DOHH2 (cell line): ENCODE results near the gene NAA25.
"Not testable (repeated sequence)": the region's sequence is repeated elsewhere in the genome, so short reads cannot be mapped to it uniquely, and the experiment has no call there.

ENCODE experiments used
- H3F3A ChIP-seq: fragments of 200-600 bp; sonication (generic), shearing (Covaris generic); 2 replicates; pipeline ENCODE4 v1.6.0; 2016; ENCODE audit warnings: antibody characterized with exemption, mild to moderate bottlenecking; ENCODE audit not compliant: control insufficient read depth, insufficient read depth
- H3K27ac ChIP-seq: fragments of 200-600 bp; sonication (generic); 2 replicates; pipeline ENCODE4 v1.5.1; 2014; ENCODE audit warnings: low read depth, mild to moderate bottlenecking, low read length, moderate library complexity
- H3K27me3 ChIP-seq: fragments of 200-600 bp; sonication (generic); 2 replicates; pipeline ENCODE4 v1.6.1; 2014; ENCODE audit warnings: mild to moderate bottlenecking, low read length, mixed read lengths; ENCODE audit not compliant: control insufficient read depth
- H3K36me3 ChIP-seq: fragments of 200-600 bp; sonication (generic); 2 replicates; pipeline ENCODE4 v1.6.1; 2014; ENCODE audit warnings: mild to moderate bottlenecking, low read length, moderate library complexity, mixed read lengths; ENCODE audit not compliant: control insufficient read depth
- H3K4me1 ChIP-seq: fragments of 200-600 bp; sonication (generic); 2 replicates; pipeline ENCODE4 v1.6.1; 2014; ENCODE audit warnings: mild to moderate bottlenecking, low read length, mixed read lengths; ENCODE audit not compliant: control insufficient read depth
- H3K4me2 ChIP-seq: fragments of 200-600 bp; sonication (generic); 2 replicates; pipeline ENCODE4 v1.6.0; 2014; ENCODE audit warnings: mild to moderate bottlenecking, low read length, moderate library complexity
- H3K4me3 ChIP-seq: fragments of 200-600 bp; sonication (generic); 2 replicates; pipeline ENCODE4 v1.5.1; 2014; ENCODE audit warnings: mild to moderate bottlenecking, low read length, mixed read lengths
- H3K79me2 ChIP-seq: fragments of 200-600 bp; sonication (generic); 2 replicates; pipeline ENCODE4 v1.6.1; 2014; ENCODE audit warnings: mild to moderate bottlenecking, low read length, mixed read lengths; ENCODE audit not compliant: control insufficient read depth
- H3K9me2 ChIP-seq: fragments of 200-600 bp; sonication (generic); replicated peaks from 2 replicates; pipeline ENCODE4 v1.6.1; 2014; ENCODE audit warnings: mild to moderate bottlenecking, low read length, mixed read lengths; ENCODE audit not compliant: control insufficient read depth
- H3K9me3 ChIP-seq: fragments of 200-600 bp; sonication (generic); 2 replicates; pipeline ENCODE4 v1.6.1; 2014; ENCODE audit warnings: antibody characterized with exemption, low read length, mixed read lengths; ENCODE audit not compliant: control insufficient read depth, insufficient read depth
- H4K20me1 ChIP-seq: fragments of 200-600 bp; sonication (generic); 2 replicates; pipeline ENCODE4 v1.6.0; 2014; ENCODE audit warnings: low read depth, mild to moderate bottlenecking, antibody characterized with exemption, low read length, moderate library complexity; ENCODE audit not compliant: control insufficient read depth, insufficient read depth
- CTCF ChIP-seq: fragments of 200-600 bp; sonication (generic); IDR thresholded peaks from one replicate; pipeline ENCODE4 v1.5.1; 2014; ENCODE audit warnings: antibody characterized with exemption, mild to moderate bottlenecking, low read depth, low read length; ENCODE audit not compliant: poor library complexity, severe bottlenecking
- EZH2phosphoT487 ChIP-seq: fragments of 200-600 bp; sonication (generic); IDR thresholded peaks from 2 replicates; pipeline ENCODE4 v1.6.1; 2017; ENCODE audit warnings: borderline replicate concordance, mild to moderate bottlenecking, antibody characterized with exemption, low read length, moderate library complexity, mixed read lengths

Gene NAA25

GRCh38 chr12:112105891-112106290 is 2.7 kb downstream of the NAA25 start:
- H3K36me3 ChIP-seq, result peaks cover 58% of the 10 kb centered on the region
- H3K27ac ChIP-seq, result no peak overlapping the region
- peaks cover 43% of the 10 kb centered on the region for H3K4me1 ChIP-seq
- H4K20me1 ChIP-seq, result peaks cover 25% of the 10 kb centered on the region
- H3K79me2 ChIP-seq, result peaks cover 83% of the 10 kb centered on the region
- H3K4me3 ChIP-seq, result 0 out of 2 replicates have a peak overlapping the region, but pooled peaks have one; percentile 1
- H3K9me2 ChIP-seq, result no peaks in the 10 kb centered on the region
- H3K27me3 ChIP-seq, result no peaks in the 10 kb centered on the region
- H3K4me2 ChIP-seq, result peak overlapping the region; percentile 67
- H3K9me3 ChIP-seq, result no peaks in the 10 kb centered on the region
- H3F3A ChIP-seq, result peaks cover 10% of the 10 kb centered on the region
- no peak for TF ChIP-seq CTCF
- TF ChIP-seq EZH2phosphoT487, result no peak

- H3K9me3 ChIP-seq, result no peaks in the 10 kb centered on the region
- no peaks in the 10 kb centered on the region for H3K9me2 ChIP-seq
- H3K4me1 ChIP-seq, result peaks cover 28% of the 10 kb centered on the region
- H3K36me3 ChIP-seq, result peaks cover 75% of the 10 kb centered on the region
- peaks cover 25% of the 10 kb centered on the region for H4K20me1 ChIP-seq
- peaks cover 100% of the 10 kb centered on the region for H3K79me2 ChIP-seq
- H3K4me3 ChIP-seq, result no peak overlapping the region
- no peaks in the 10 kb centered on the region for H3K27me3 ChIP-seq
- peaks cover 1% of the 10 kb centered on the region; the same call in 1 of the 2 replicates for H3F3A ChIP-seq
- TF ChIP-seq EZH2phosphoT487 (no peak), CTCF (no peak)
- H3K27ac ChIP-seq, result no peak overlapping the region
- H3K4me2 ChIP-seq, result no peak overlapping the region
Measured at GRCh38 chr12:112103758-112104503, 4.7 kb downstream of the NAA25 start.

GRCh38 chr12:112102746-112103145 is 5.8 kb downstream of the NAA25 start:
- Histone ChIP-seq H3K36me3 (peaks cover 80% of the 10 kb centered on the region), H3K79me2 (peaks cover 100% of the 10 kb centered on the region), H3K4me1 (peaks cover 28% of the 10 kb centered on the region), H4K20me1 (peaks cover 25% of the 10 kb centered on the region)
- H3K4me3 ChIP-seq, H3K27ac ChIP-seq, H3F3A ChIP-seq, H3K4me2 ChIP-seq, H3K9me2 ChIP-seq, H3K9me3 ChIP-seq, H3K27me3 ChIP-seq: not testable (repeated sequence)

- no peak overlapping the region for H3K27ac ChIP-seq
Measured at GRCh38 chr12:112102127-112102526, 6.5 kb downstream of the NAA25 start.

GRCh38 chr12:112100500-112100899 is 8.1 kb downstream of the NAA25 start:
- peaks cover 100% of the 10 kb centered on the region for H3K79me2 ChIP-seq
- not testable (repeated sequence) for H3K4me3 ChIP-seq, H3F3A ChIP-seq, H3K9me3 ChIP-seq, H3K4me2 ChIP-seq, H3K4me1 ChIP-seq, H3K27me3 ChIP-seq, H3K9me2 ChIP-seq, H3K27ac ChIP-seq
- peaks cover 22% of the 10 kb centered on the region for H4K20me1 ChIP-seq
- peaks cover 77% of the 10 kb centered on the region for H3K36me3 ChIP-seq

More at GRCh38 chr12:112102127-112102526, 6.5 kb downstream of the NAA25 start:
- TF ChIP-seq EZH2phosphoT487 (no peak), CTCF (no peak)
- H3K36me3 ChIP-seq, result peaks cover 77% of the 10 kb centered on the region
- no peak overlapping the region for H3K4me3 ChIP-seq
- H3K4me2 ChIP-seq, result no peak overlapping the region
- H3K9me2 ChIP-seq, result no peaks in the 10 kb centered on the region
- H3F3A ChIP-seq, result no peaks in the 10 kb centered on the region
- H4K20me1 ChIP-seq, result peaks cover 25% of the 10 kb centered on the region
- H3K4me1 ChIP-seq, result peaks cover 23% of the 10 kb centered on the region
- H3K9me3 ChIP-seq, result no peaks in the 10 kb centered on the region
- H3K79me2 ChIP-seq, result peaks cover 100% of the 10 kb centered on the region
- H3K27me3 ChIP-seq, result no peaks in the 10 kb centered on the region
